Fibroblast of skin of scalp (primary cell): ENCODE measurements around the gene CASD1.
A peak's percentile ranks its signal among the peaks of the same experiment; 100 is the strongest.

Source experiments
- DNase-seq: peaks from one replicate; pipeline ENCODE4 v3.0.0-alpha.2; 2013

Gene CASD1

GRCh38 chr7:94584113-94584512 lies 74.5 kb downstream of the CASD1 start:
- peak; percentile 42 for DNase-seq

GRCh38 chr7:94588075-94588474 lies 78.5 kb downstream of the CASD1 start:
- no peak for DNase-seq

- no peak for DNase-seq
These were observed 81.0 kb downstream of the CASD1 start for GRCh38 chr7:94590526-94591162.

DNA sequence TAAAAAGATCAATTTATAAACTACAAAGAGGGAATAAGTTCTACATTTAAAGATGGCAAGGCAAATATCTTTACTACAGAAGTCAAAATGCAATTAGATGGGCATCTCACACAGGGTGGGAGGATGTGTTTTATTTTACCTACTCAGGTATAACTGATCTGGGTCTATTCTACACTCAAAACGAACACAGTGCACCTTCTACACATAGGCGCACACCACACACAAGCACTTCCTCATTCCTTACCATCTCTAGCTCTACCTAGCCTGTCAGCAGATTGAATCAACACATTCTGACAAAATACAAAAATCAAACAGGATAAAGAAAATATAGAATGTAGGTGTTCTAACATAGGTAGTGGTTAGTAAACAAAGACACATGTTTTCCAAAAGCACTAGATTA lies 81.6 kb downstream of the CASD1 start:
- no peak for DNase-seq

DNA sequence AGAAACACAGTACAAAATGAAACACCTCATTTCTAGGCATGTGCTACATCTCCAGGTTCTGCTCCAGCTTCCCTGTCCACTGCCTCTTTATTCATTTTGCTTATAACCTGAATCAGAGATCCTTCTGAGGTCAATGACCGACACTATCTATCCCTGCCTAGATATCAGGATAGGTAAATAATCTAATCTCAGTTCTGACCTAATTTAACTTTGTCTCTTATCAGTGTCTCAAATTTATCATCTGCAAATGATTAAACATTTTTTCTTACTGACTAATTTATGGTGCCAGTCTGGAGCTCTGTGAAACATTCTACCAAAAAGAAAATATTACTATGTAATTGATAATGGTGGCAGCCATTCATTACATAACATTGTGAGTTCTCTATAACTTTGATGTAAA lies 85.3 kb downstream of the CASD1 start:
- DNase-seq: no peak

DNA sequence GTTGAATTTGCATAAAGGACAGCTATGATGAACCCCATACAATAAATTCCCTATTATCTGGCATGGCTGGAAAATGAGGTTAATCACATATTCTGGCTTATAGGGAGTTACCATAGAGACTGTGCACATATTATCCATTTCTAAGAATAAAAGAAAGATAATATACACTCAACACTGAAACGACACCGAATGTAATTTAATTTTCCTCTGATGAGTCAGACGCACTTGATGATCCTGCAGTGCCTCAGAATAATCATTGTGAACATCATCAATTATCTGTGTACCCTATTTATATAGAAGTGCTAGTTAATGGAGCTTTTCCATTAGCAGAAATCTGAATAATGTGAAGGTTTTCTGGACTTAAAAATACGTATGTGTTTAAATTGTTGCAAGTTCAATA lies 86.1 kb downstream of the CASD1 start:
- no peak for DNase-seq

DNA sequence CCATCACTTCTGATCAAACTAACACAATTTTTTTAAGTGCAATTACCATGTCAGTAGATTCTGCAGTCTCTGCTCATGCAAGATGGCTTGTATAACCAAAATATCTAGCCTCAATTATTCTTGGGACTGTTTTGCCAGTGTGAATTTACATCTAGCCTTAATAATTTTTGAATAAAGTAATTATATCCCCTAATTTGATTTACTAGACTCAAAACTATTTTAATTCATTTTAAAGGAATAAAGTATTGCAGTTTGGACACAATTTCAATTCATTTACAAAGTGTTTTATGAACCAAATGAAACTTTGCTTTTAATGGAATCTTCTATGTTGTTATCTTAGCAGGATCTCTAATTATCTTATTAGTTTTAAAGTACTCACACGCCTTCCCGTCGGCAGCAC lies 90.7 kb downstream of the CASD1 start:
- DNase-seq: no peak

- no peak for DNase-seq
These were observed 92.6 kb downstream of the CASD1 start for GRCh38 chr7:94602181-94602580.

DNA sequence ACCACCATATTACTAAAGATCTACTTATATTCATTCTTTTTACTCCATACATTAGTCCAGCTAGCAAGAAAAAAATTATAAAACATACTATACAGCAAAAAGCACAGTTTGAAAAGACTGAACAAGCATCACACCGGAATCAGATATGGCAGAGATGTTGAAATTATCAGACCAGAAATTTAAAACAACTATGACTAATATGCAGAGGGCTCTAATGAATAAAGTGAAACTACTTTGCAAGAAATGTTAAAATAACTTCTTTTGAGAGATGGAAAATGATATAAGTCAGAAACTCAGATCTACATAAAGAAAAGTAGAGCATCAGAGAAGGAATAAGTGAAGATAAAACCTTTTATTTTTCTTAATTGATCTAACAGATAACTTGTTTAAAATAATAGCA lies 95.4 kb downstream of the CASD1 start:
- DNase-seq: no peak
